GM18907 (cell line): ENCODE measurements around the gene DHPS.
"Not testable (repeated sequence)": the region's sequence is repeated elsewhere in the genome, so short reads cannot be mapped to it uniquely, and the experiment has no call there.

Source experiments
- ATAC-seq: cut with Tn5 transposase; IDR thresholded peaks from one replicate; pipeline ENCODE4 v1.9.1; 2021; ENCODE audit warnings: mild to moderate bottlenecking, moderate library complexity; ENCODE audit not compliant: unreplicated experiment

Gene DHPS

GRCh38 chr19:12705654-12706331 lies 24.1 kb upstream of the DHPS start:
- ATAC-seq: no peak

GRCh38 chr19:12705169-12705568 lies 23.5 kb upstream of the DHPS start:
- no peak for ATAC-seq

GRCh38 chr19:12703046-12703445 lies 21.4 kb upstream of the DHPS start:
- ATAC-seq: no peak

- ATAC-seq: no peak
Observed at GRCh38 chr19:12701596-12702282, 20.1 kb upstream of the DHPS start.

GRCh38 chr19:12698138-12698537 lies 16.5 kb upstream of the DHPS start:
- ATAC-seq: no peak

GRCh38 chr19:12697425-12697824 lies 15.7 kb upstream of the DHPS start:
- not testable (repeated sequence) for ATAC-seq

- ATAC-seq: peak; percentile 64
Observed at GRCh38 chr19:12696366-12697335, 15.0 kb upstream of the DHPS start, which contains the start of gene FBXW9. TSS of gene FBXW9 (minus strand) at chr19:12696631. CDS start at chr19:12696581, 50 bp downstream.

- peak; percentile 9 for ATAC-seq
Observed at GRCh38 chr19:12695997-12696365, 14.3 kb upstream of the DHPS start.

- peak; percentile 4 for ATAC-seq
Observed at GRCh38 chr19:12695514-12695913, 13.8 kb upstream of the DHPS start.

GRCh38 chr19:12695096-12695495 lies 13.4 kb upstream of the DHPS start:
- ATAC-seq: no peak

- ATAC-seq: no peak
Observed at GRCh38 chr19:12694641-12695040, 13.0 kb upstream of the DHPS start.

GRCh38 chr19:12692960-12693359 lies 11.3 kb upstream of the DHPS start:
- no peak for ATAC-seq

- no peak for ATAC-seq
Observed at GRCh38 chr19:12689581-12690216, 8.0 kb upstream of the DHPS start.

- ATAC-seq: no peak
Observed at GRCh38 chr19:12689012-12689411, 7.3 kb upstream of the DHPS start.

GRCh38 chr19:12687496-12688196 lies 6.0 kb upstream of the DHPS start, which contains the start of gene GNG14:
TSS of gene GNG14 (plus strand) at chr19:12687998. CDS start at chr19:12688049, 51 bp downstream.
- ATAC-seq: no peak

- ATAC-seq: no peak
Observed at GRCh38 chr19:12685831-12686230, 4.2 kb upstream of the DHPS start.

- ATAC-seq: no peak
Observed at GRCh38 chr19:12680034-12680433, 1.6 kb downstream of the DHPS start.

GRCh38 chr19:12678039-12678438 lies 3.6 kb downstream of the DHPS start:
- ATAC-seq: not testable (repeated sequence)

- no peak for ATAC-seq
Observed at GRCh38 chr19:12676928-12677327, 4.8 kb downstream of the DHPS start.

- peak; percentile 30 for ATAC-seq
Observed at GRCh38 chr19:12676384-12676792, 5.3 kb downstream of the DHPS start.
